HCT116 (cell line): ENCODE data around the gene CDKN1C. TPM values are rescaled to one million over a fixed set of nuclear protein-coding genes. Genes with fewer than 3 reads are reported as not detected.

Experiments used
- ATAC-seq: fragments of 200-7000 bp; cut with Tn5 transposase; 2 replicates; pipeline ENCODE4 v1.9.1; 2020; ENCODE audit warnings: mild to moderate bottlenecking, moderate library complexity
- BruUV-seq: library from RNA; stranded (reverse); fragments of 400-500 nt; replicated peaks from 2 replicates; lab custom pipeline; 2021; lab: Mats Ljungman, UMichigan
- CTCF ChIA-PET: fragments of 300-600 bp; sonication (Branson Sonifier 250); formaldehyde crosslinking; loops from one replicate; lab custom pipeline; 2021; ENCODE audit warnings: antibody characterized with exemption; lab: Charles Lee
- POLR2A ChIA-PET: fragments of 300-600, 350-600 bp; sonication (Branson Sonifier 250); formaldehyde crosslinking; loops from one replicate; lab custom pipeline; 2021; ENCODE audit warnings: antibody characterized with exemption; lab: Charles Lee
- RAD21 ChIA-PET, 2 experiments: fragments of 300-600 bp; sonication (Branson Sonifier 250); formaldehyde crosslinking; loops; one replicate each; lab custom pipeline; 2023; ENCODE audit warnings: low total read pairs in 2 of 2; ENCODE audit not compliant: uncharacterized antibody in 2 of 2, unreplicated experiment in 2 of 2, low non-redundant PET in 1 of 2; lab: Charles Lee
- DNase-seq: peaks from one replicate; pipeline ENCODE4 v3.0.0-alpha.2; 2010; ENCODE audit warnings: low read depth, low spot score
- H2AFZ ChIP-seq: fragments of 200-600 bp; shearing (Covaris generic), sonication (generic); 2 replicates; pipeline ENCODE4 v1.6.1; 2017; ENCODE audit warnings: low read depth, mixed run types, mixed read lengths, antibody characterized with exemption, low read length; ENCODE audit not compliant: poor library complexity, severe bottlenecking
- H3K27ac ChIP-seq: 2 replicates; pipeline ENCODE4 v1.5.1; 2012; ENCODE audit warnings: low read depth, low read length
- H3K27me3 ChIP-seq: fragments of 200-600 bp; sonication (generic); 2 replicates; pipeline ENCODE4 v1.6.1; 2016; ENCODE audit warnings: mixed run types, low read length, mixed read lengths; ENCODE audit not compliant: insufficient read depth
- H3K36me3 ChIP-seq, 2 experiments: fragments of 200-500 bp in 1 of 2; fragments of 200-600 bp in 1 of 2; sonication (Bioruptor generic) in 1 of 2; sonication (generic) in 1 of 2; 2 replicates each; pipeline versions ENCODE4 v1.5.1 to v1.6.1; 2014 to 2016; ENCODE audit warnings: low read length in 2 of 2, inconsistent platforms in 1 of 2, mixed read lengths in 1 of 2, mixed run types in 1 of 2; ENCODE audit not compliant: insufficient read depth in 2 of 2, control insufficient read depth in 1 of 2
- H3K4me1 ChIP-seq, 2 experiments: fragments of 200-600 bp in 1 of 2; sonication (generic) in 1 of 2; 2 replicates each; pipeline versions ENCODE4 v1.5.1 to v1.6.1; 2012 to 2017; ENCODE audit warnings: low read length in 2 of 2, inconsistent platforms in 1 of 2, mild to moderate bottlenecking in 1 of 2, mixed read lengths in 1 of 2, mixed run types in 1 of 2, moderate library complexity in 1 of 2; ENCODE audit not compliant: insufficient read depth in 2 of 2, control insufficient read depth in 1 of 2
- H3K4me2 ChIP-seq: fragments of 200-600 bp; sonication (generic); 2 replicates; pipeline ENCODE4 v1.6.1; 2017; ENCODE audit warnings: mixed run types, low read length, mixed read lengths
- H3K4me3 ChIP-seq, 2 experiments: fragments of 200-600 bp in 1 of 2; sonication (generic) in 1 of 2; replicated peaks in 1 of 2; 2 replicates each; pipeline ENCODE4 v1.5.1; 2011 to 2016; ENCODE audit warnings: low read length in 2 of 2, control low read depth in 1 of 2, low read depth in 1 of 2, mild to moderate bottlenecking in 1 of 2, mixed read lengths in 1 of 2, mixed run types in 1 of 2
- H3K79me2 ChIP-seq: fragments of 200-600 bp; sonication (generic); 2 replicates; pipeline ENCODE4 v1.6.1; 2017; ENCODE audit warnings: mild to moderate bottlenecking, mixed run types, low read length, moderate library complexity, mixed read lengths; ENCODE audit not compliant: insufficient read depth
- H3K9ac ChIP-seq: fragments of 200-600 bp; sonication (generic); 2 replicates; pipeline ENCODE4 v1.6.1; 2016; ENCODE audit warnings: low read length, mixed read lengths
- H3K9me2 ChIP-seq: fragments of 200-600 bp; sonication (generic), shearing (Covaris generic); 2 replicates; pipeline ENCODE4 v1.6.1; 2017; ENCODE audit warnings: mixed run types, mild to moderate bottlenecking, moderate library complexity; ENCODE audit not compliant: insufficient read depth
- H3K9me3 ChIP-seq, 2 experiments: fragments of 200-500 bp in 1 of 2; fragments of 200-600 bp in 1 of 2; sonication (Bioruptor generic) in 1 of 2; sonication (generic) in 1 of 2; 2 replicates each; pipeline ENCODE4 v1.6.1; 2014 to 2017; ENCODE audit warnings: low read length in 2 of 2, mixed read lengths in 2 of 2, inconsistent platforms in 1 of 2, low read depth in 1 of 2, mild to moderate bottlenecking in 1 of 2, mixed run types in 1 of 2, moderate library complexity in 1 of 2; ENCODE audit not compliant: control insufficient read depth in 1 of 2, insufficient read depth in 1 of 2
- H4K20me1 ChIP-seq: fragments of 200-600 bp; sonication (generic), shearing (Covaris generic); 2 replicates; pipeline ENCODE4 v1.6.1; 2017; ENCODE audit warnings: mixed run types, mild to moderate bottlenecking, moderate library complexity; ENCODE audit not compliant: insufficient read depth
- CBX3 ChIP-seq: IDR thresholded peaks from 2 replicates; pipeline ENCODE4 v1.6.1; 2012; ENCODE audit warnings: low read depth
- CTCF ChIP-seq, 3 experiments: fragments of 200-600 bp in 1 of 3; sonication (generic) in 1 of 3; IDR thresholded peaks in 2 of 3; conservative IDR thresholded peaks in 1 of 3; 2 replicates each; pipeline ENCODE4 v1.5.1; 2012 to 2017; ENCODE audit warnings: low read depth in 2 of 3, low read length in 2 of 3, antibody characterized with exemption in 1 of 3, borderline replicate concordance in 1 of 3, control low read depth in 1 of 3, mild to moderate bottlenecking in 1 of 3, mixed read lengths in 1 of 3, mixed run types in 1 of 3, moderate library complexity in 1 of 3; ENCODE audit not compliant: insufficient read depth in 1 of 3
- EGR1 ChIP-seq: IDR thresholded peaks from 2 replicates; pipeline ENCODE4 v1.6.1; 2012; ENCODE audit warnings: low read depth
- EZH2 ChIP-seq: fragments of 200-600 bp; sonication (generic); IDR thresholded peaks from 2 replicates; pipeline ENCODE4 v1.6.1; 2017; ENCODE audit warnings: antibody characterized with exemption, mixed run types
- FOSL1 ChIP-seq: IDR thresholded peaks from 2 replicates; pipeline ENCODE4 v1.6.1; 2012; ENCODE audit warnings: low read depth
- POLR2A ChIP-seq: IDR thresholded peaks from 2 replicates; pipeline ENCODE4 v1.7.0; 2011; ENCODE audit warnings: borderline replicate concordance; ENCODE audit not compliant: insufficient read depth, insufficient read length; ENCODE audit errors: extremely low read depth
- POLR2AphosphoS5 ChIP-seq: IDR thresholded peaks from 2 replicates; pipeline ENCODE4 v1.6.1; 2011; ENCODE audit warnings: mild to moderate bottlenecking, low read depth, low read length, moderate library complexity
- SIN3A ChIP-seq: IDR thresholded peaks from 2 replicates; pipeline ENCODE4 v1.6.1; 2012; ENCODE audit warnings: low read depth
- SP1 ChIP-seq: IDR thresholded peaks from 2 replicates; pipeline ENCODE4 v1.6.1; 2012; ENCODE audit warnings: low read depth
- YY1 ChIP-seq: IDR thresholded peaks from 2 replicates; pipeline ENCODE4 v1.6.1; 2011; ENCODE audit warnings: low read length, low read depth, moderate library complexity, mild to moderate bottlenecking; ENCODE audit not compliant: insufficient replicate concordance; ENCODE audit errors: extremely low read depth
- ZFX ChIP-seq: fragments of 450-650 bp; IDR thresholded peaks from 2 replicates; pipeline ENCODE4 v1.6.1; 2017
- intact Hi-C: fragments of 100-400 bp; cut with micrococcal nuclease; formaldehyde crosslinking; loops from 2 replicates; pipeline ENCODE4 v1.10.0; 2022
- total RNA-seq: library from RNA; stranded (reverse); gene quantifications from one replicate; pipeline ENCODE4 v1.2.1, GENCODE V29; 2021; ENCODE audit not compliant: unreplicated experiment

CDKN1C gene
- total RNA-seq, 1 experiment from 2014 or later: 24.0 TPM

GRCh38 chr11:2835296-2835695, 50.3 kb downstream of the CDKN1C start:
- no peak overlapping the region for H3K4me3 ChIP-seq
- H2AFZ ChIP-seq: no peak overlapping the region
- no peak overlapping the region for H3K27ac ChIP-seq
- no peaks in the 10 kb centered on the region for H3K79me2 ChIP-seq
- no peak overlapping the region for H3K9ac ChIP-seq
- intact Hi-C loops: no loop called here
- DNase-seq (no peak), ATAC-seq (no peak)
- H3K27me3 ChIP-seq: no peaks in the 10 kb centered on the region
- H3K9me3 ChIP-seq: no peaks in the 10 kb centered on the region
- no peaks in the 10 kb centered on the region for H3K36me3 ChIP-seq
- ChIA-PET CTCF (no interaction called here), RAD21 (no interaction called here), POLR2A (no interaction called here)
- BruUV-seq: no TSS peak
- no peaks in the 10 kb centered on the region for H4K20me1 ChIP-seq
- no peak overlapping the region for H3K4me2 ChIP-seq
- no peak for TF ChIP-seq SP1
- TF ChIP-seq CTCF (IDR thresholded peaks at IDR 0.05 in 2 of 3, conservative IDR thresholded peaks at IDR 0.05 in 1 of 3; ENCODE audit: borderline replicate concordance in 1 of 3, insufficient read depth in 1 of 3, low read depth in 2 of 3, low read length in 2 of 3): no peak
- TF ChIP-seq FOSL1: no peak
- no peak for TF ChIP-seq CBX3
- no peak for TF ChIP-seq EZH2
- no peak for TF ChIP-seq SIN3A
- TF ChIP-seq YY1: no peak
- no peak for TF ChIP-seq POLR2AphosphoS5
- TF ChIP-seq POLR2A: no peak
- no peak for TF ChIP-seq ZFX
- no peak for TF ChIP-seq EGR1
- H3K9me2 ChIP-seq: no peaks in the 10 kb centered on the region
- H3K4me1 ChIP-seq: peaks cover 8 to 13% of the 10 kb centered on the region in 2 experiments; a peak in 3 of 4 replicates
